Measurements from ENCODE around the gene FNTB.

Gene FNTB

DNA sequence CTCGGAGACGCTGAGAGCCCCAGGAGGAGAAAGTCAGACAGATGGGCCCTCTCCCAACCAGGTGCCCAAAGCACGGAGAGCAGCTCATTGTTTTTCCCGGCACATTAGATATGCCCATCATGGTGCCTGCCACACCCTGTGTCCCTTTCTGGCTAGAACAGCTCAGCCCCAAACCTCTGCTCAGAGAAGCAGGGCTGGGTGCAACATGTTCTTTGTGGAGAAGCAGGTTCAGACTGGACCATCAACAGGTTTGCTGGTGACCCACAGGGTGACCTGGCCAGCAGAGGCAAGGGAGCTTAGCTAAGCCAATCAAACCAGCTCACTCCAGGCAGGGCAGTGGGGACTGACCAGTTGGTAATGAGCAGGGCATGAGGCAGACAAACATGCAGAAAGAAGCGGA lies 28.0 kb upstream of the FNTB start:
- H3K27ac ChIP-seq (ENCODE audit: insufficient read depth in 1 of 2, low read depth in 1 of 2, low read length in 2 of 2, poor library complexity in 1 of 2, severe bottlenecking in 2 of 2), result no peak overlapping the region
- DNase-seq, result no peak
- CTCF ChIA-PET, result interaction anchor here (0.6 to 2.0 kb wide), 5 partner anchors 8 to 67 kb away, joined by 3 to 4 read pairs (median 3); partner anchors contain the start of gene FNTB
- POLR2A ChIA-PET, result interaction anchor here (0.6 kb wide), 1 partner anchor 405 kb away, joined by 3 read pairs; no protein-coding TSS in a partner anchor
- peaks cover 0 to 2% (median under 1%) of the 10 kb centered on the region in 4 experiments for H3K36me3 ChIP-seq (ENCODE audit: control insufficient read depth in 4 of 4, insufficient read depth in 4 of 4, low read length in 3 of 4)
- H3K4me1 ChIP-seq (ENCODE audit: control extremely low read depth in 1 of 4, control insufficient read depth in 4 of 4, insufficient read depth in 4 of 4, low read length in 3 of 4), result peaks cover 0 to 14% (median 4%) of the 10 kb centered on the region in 4 experiments
- no peaks in the 10 kb centered on the region for H3K27me3 ChIP-seq (replicated peaks in 2 of 5; ENCODE audit: control insufficient read depth in 4 of 5, insufficient read depth in 5 of 5, low read length in 4 of 5)
- no peaks in the 10 kb centered on the region for H3K9me3 ChIP-seq (ENCODE audit: control extremely low read depth in 1 of 5, control insufficient read depth in 4 of 5, insufficient read depth in 2 of 5, low read depth in 1 of 5, low read length in 4 of 5)
- no peak overlapping the region for H3K4me3 ChIP-seq (ENCODE audit: control insufficient read depth in 1 of 7, extremely low read depth in 1 of 7, insufficient read depth in 4 of 7, low read depth in 2 of 7, low read length in 6 of 7)
- 98% methylated on average over 4 of the region's 5 CpGs for WGBS (ENCODE audit: insufficient coverage)

GRCh38 chr14:64960762-64961276 lies 25.9 kb upstream of the FNTB start:
- ChIA-PET CTCF (interaction anchor here (0.9 to 2.4 kb wide), 8 partner anchors 9 to 77 kb away, joined by 3 to 6 read pairs (median 4); partner anchors contain the start of gene GPX2), POLR2A (no interaction called here)
- 74% methylated on average over 5 of the region's 5 CpGs for WGBS (ENCODE audit: insufficient coverage)
- no peak for DNase-seq
- H3K9me3 ChIP-seq (ENCODE audit: control extremely low read depth in 1 of 5, control insufficient read depth in 4 of 5, insufficient read depth in 2 of 5, low read depth in 1 of 5, low read length in 4 of 5), result no peaks in the 10 kb centered on the region
- H3K4me3 ChIP-seq (ENCODE audit: control insufficient read depth in 1 of 7, extremely low read depth in 1 of 7, insufficient read depth in 4 of 7, low read depth in 2 of 7, low read length in 6 of 7), result no peak overlapping the region
- no peaks in the 10 kb centered on the region for H3K27me3 ChIP-seq (replicated peaks in 2 of 5; ENCODE audit: control insufficient read depth in 4 of 5, insufficient read depth in 5 of 5, low read length in 4 of 5)
- H3K27ac ChIP-seq (ENCODE audit: insufficient read depth in 1 of 2, low read depth in 1 of 2, low read length in 2 of 2, poor library complexity in 1 of 2, severe bottlenecking in 2 of 2), result no peak overlapping the region
- H3K36me3 ChIP-seq (ENCODE audit: control insufficient read depth in 4 of 4, insufficient read depth in 4 of 4, low read length in 3 of 4), result peaks cover 0 to 2% (median 0%) of the 10 kb centered on the region in 4 experiments
- peaks cover 0 to 14% (median 4%) of the 10 kb centered on the region in 4 experiments for H3K4me1 ChIP-seq (ENCODE audit: control extremely low read depth in 1 of 4, control insufficient read depth in 4 of 4, insufficient read depth in 4 of 4, low read length in 3 of 4)

DNA sequence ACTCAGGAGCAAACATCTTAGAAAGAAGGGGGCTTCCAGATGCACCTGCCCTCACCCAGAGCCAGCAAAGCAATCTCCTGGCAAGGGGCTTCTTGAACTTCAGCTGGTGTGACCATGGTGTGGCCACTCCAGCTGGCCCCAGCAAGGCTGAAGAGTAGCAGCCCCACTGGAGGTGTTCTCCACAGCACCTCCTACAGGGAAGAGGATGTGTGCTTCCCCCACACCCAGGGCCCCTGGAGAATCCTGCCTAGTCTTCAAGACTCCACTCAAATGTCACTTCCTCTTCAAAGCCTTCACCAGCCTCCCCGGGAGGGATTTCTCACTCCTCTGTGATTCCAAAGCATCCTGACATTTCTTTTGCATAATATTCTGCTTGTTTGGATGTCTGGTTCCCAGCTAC lies 23.1 kb upstream of the FNTB start:
- H3K9me3 ChIP-seq (ENCODE audit: control extremely low read depth in 1 of 5, control insufficient read depth in 4 of 5, insufficient read depth in 2 of 5, low read depth in 1 of 5, low read length in 4 of 5), result no peaks in the 10 kb centered on the region
- peaks cover 0 to 19% (median 7%) of the 10 kb centered on the region in 4 experiments for H3K4me1 ChIP-seq (ENCODE audit: control extremely low read depth in 1 of 4, control insufficient read depth in 4 of 4, insufficient read depth in 4 of 4, low read length in 3 of 4)
- no peaks in the 10 kb centered on the region for H3K36me3 ChIP-seq (ENCODE audit: control insufficient read depth in 4 of 4, insufficient read depth in 4 of 4, low read length in 3 of 4)
- no peak overlapping the region for H3K4me3 ChIP-seq (ENCODE audit: control insufficient read depth in 1 of 7, extremely low read depth in 1 of 7, insufficient read depth in 4 of 7, low read depth in 2 of 7, low read length in 6 of 7)
- H3K27me3 ChIP-seq (replicated peaks in 2 of 5; ENCODE audit: control insufficient read depth in 4 of 5, insufficient read depth in 5 of 5, low read length in 4 of 5), result no peaks in the 10 kb centered on the region
- 22% methylated on average over 1 of the region's 1 CpG for WGBS (ENCODE audit: insufficient coverage)
- CTCF ChIA-PET, result interaction anchor here (0.7 to 1.3 kb wide), 3 partner anchors 19 to 421 kb away, joined by 3 to 4 read pairs (median 3); no protein-coding TSS in a partner anchor
- POLR2A ChIA-PET, result no interaction called here
- no peak for DNase-seq
- H3K27ac ChIP-seq (ENCODE audit: insufficient read depth in 1 of 2, low read depth in 1 of 2, low read length in 2 of 2, poor library complexity in 1 of 2, severe bottlenecking in 2 of 2), result no peak overlapping the region

DNA sequence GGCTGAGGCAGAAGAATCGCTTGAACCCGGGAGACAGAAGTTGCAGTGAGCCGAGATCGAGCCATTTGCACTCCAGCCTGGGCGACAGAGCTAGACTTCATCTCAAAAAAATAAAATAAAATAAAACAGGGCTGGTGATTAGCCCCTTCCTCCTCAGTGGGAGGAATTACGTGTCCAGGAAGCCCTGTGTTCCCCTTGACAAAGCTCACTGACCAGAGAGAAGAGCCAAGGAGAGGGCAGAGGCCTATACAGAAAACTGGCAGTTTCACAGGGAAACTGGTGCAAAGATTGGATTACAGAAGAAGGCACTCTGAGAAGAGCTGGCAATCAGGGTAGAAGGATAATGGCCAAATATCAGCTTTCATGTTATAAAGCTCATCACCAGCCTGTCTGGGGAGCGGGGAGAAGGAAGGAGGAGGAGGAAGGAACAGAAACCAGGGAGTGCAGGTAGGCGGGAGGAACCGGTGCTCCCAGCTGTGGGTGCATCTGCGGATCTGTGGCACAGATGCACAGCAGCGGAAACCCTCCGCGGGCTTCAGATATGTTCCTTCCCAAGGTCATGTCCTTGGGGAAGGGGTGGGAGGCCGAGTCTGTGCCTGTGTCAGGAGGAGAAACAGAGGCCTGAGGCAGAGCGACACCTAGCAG lies 21.2 kb upstream of the FNTB start:
- Histone ChIP-seq H3K4me1 (ENCODE audit: control extremely low read depth in 1 of 4, control insufficient read depth in 4 of 4, insufficient read depth in 4 of 4, low read length in 3 of 4) (peaks cover 0 to 24% (median 18%) of the 10 kb centered on the region in 4 experiments), H3K9me3 (ENCODE audit: control extremely low read depth in 1 of 5, control insufficient read depth in 4 of 5, insufficient read depth in 2 of 5, low read depth in 1 of 5, low read length in 4 of 5) (no peaks in the 10 kb centered on the region), H3K36me3 (ENCODE audit: control insufficient read depth in 4 of 4, insufficient read depth in 4 of 4, low read length in 3 of 4) (no peaks in the 10 kb centered on the region), H3K27me3 (replicated peaks in 2 of 5; ENCODE audit: control insufficient read depth in 4 of 5, insufficient read depth in 5 of 5, low read length in 4 of 5) (no peaks in the 10 kb centered on the region), H3K4me3 (ENCODE audit: control insufficient read depth in 1 of 7, extremely low read depth in 1 of 7, insufficient read depth in 4 of 7, low read depth in 2 of 7, low read length in 6 of 7) (no peak overlapping the region), H3K27ac (ENCODE audit: insufficient read depth in 1 of 2, low read depth in 1 of 2, low read length in 2 of 2, poor library complexity in 1 of 2, severe bottlenecking in 2 of 2) (no peak overlapping the region)
- DNase-seq, result no peak
- POLR2A ChIA-PET, result no interaction called here
- CTCF ChIA-PET, result interaction anchor here (1.1 to 1.4 kb wide), 2 partner anchors 16 to 82 kb away, joined by 3 to 5 read pairs; no protein-coding TSS in a partner anchor
- WGBS (ENCODE audit: insufficient coverage), result 97% methylated on average over 8 of the region's 15 CpGs

- 80% methylated on average over 1 of the region's 2 CpGs for WGBS (ENCODE audit: insufficient coverage)
- POLR2A ChIA-PET, result no interaction called here
- DNase-seq, result no peak
These were observed 19.7 kb upstream of the FNTB start for GRCh38 chr14:64966976-64967375.

GRCh38 chr14:64968167-64968566 lies 18.5 kb upstream of the FNTB start:
- no peak for DNase-seq
- Histone ChIP-seq H3K27me3 (replicated peaks in 2 of 5; ENCODE audit: control insufficient read depth in 4 of 5, insufficient read depth in 5 of 5, low read length in 4 of 5) (peaks cover 0 to 9% (median 0%) of the 10 kb centered on the region in 5 experiments), H3K27ac (ENCODE audit: insufficient read depth in 1 of 2, low read depth in 1 of 2, low read length in 2 of 2, poor library complexity in 1 of 2, severe bottlenecking in 2 of 2) (no peak overlapping the region), H3K9me3 (ENCODE audit: control extremely low read depth in 1 of 5, control insufficient read depth in 4 of 5, insufficient read depth in 2 of 5, low read depth in 1 of 5, low read length in 4 of 5) (no peaks in the 10 kb centered on the region), H3K4me3 (ENCODE audit: control insufficient read depth in 1 of 7, extremely low read depth in 1 of 7, insufficient read depth in 4 of 7, low read depth in 2 of 7, low read length in 6 of 7) (no peak overlapping the region), H3K36me3 (ENCODE audit: control insufficient read depth in 4 of 4, insufficient read depth in 4 of 4, low read length in 3 of 4) (no peaks in the 10 kb centered on the region), H3K4me1 (ENCODE audit: control extremely low read depth in 1 of 4, control insufficient read depth in 4 of 4, insufficient read depth in 4 of 4, low read length in 3 of 4) (peaks cover 0 to 35% (median 27%) of the 10 kb centered on the region in 4 experiments)
- WGBS (ENCODE audit: insufficient coverage), result 94% methylated on average over 6 of the region's 7 CpGs
- CTCF ChIA-PET, result interaction anchor here (0.9 to 3.0 kb wide), 3 partner anchors 14 to 24 kb away, joined by 3 to 16 read pairs (median 3); no protein-coding TSS in a partner anchor
- POLR2A ChIA-PET, result no interaction called here

More at GRCh38 chr14:64966976-64967375, 19.7 kb upstream of the FNTB start:
- H3K27ac ChIP-seq (ENCODE audit: insufficient read depth in 1 of 2, low read depth in 1 of 2, low read length in 2 of 2, poor library complexity in 1 of 2, severe bottlenecking in 2 of 2), result no peak overlapping the region
- H3K27me3 ChIP-seq (replicated peaks in 2 of 5; ENCODE audit: control insufficient read depth in 4 of 5, insufficient read depth in 5 of 5, low read length in 4 of 5), result peaks cover 0 to 6% (median 0%) of the 10 kb centered on the region in 5 experiments
- peaks cover 0 to 30% (median 25%) of the 10 kb centered on the region in 4 experiments for H3K4me1 ChIP-seq (ENCODE audit: control extremely low read depth in 1 of 4, control insufficient read depth in 4 of 4, insufficient read depth in 4 of 4, low read length in 3 of 4)
- H3K9me3 ChIP-seq (ENCODE audit: control extremely low read depth in 1 of 5, control insufficient read depth in 4 of 5, insufficient read depth in 2 of 5, low read depth in 1 of 5, low read length in 4 of 5), result no peaks in the 10 kb centered on the region
- H3K4me3 ChIP-seq (ENCODE audit: control insufficient read depth in 1 of 7, extremely low read depth in 1 of 7, insufficient read depth in 4 of 7, low read depth in 2 of 7, low read length in 6 of 7), result no peak overlapping the region
- CTCF ChIA-PET, result interaction anchor here (1.4 kb wide), 1 partner anchor 14 kb away, joined by 5 read pairs; no protein-coding TSS in a partner anchor
- H3K36me3 ChIP-seq (ENCODE audit: control insufficient read depth in 4 of 4, insufficient read depth in 4 of 4, low read length in 3 of 4), result no peaks in the 10 kb centered on the region

DNA sequence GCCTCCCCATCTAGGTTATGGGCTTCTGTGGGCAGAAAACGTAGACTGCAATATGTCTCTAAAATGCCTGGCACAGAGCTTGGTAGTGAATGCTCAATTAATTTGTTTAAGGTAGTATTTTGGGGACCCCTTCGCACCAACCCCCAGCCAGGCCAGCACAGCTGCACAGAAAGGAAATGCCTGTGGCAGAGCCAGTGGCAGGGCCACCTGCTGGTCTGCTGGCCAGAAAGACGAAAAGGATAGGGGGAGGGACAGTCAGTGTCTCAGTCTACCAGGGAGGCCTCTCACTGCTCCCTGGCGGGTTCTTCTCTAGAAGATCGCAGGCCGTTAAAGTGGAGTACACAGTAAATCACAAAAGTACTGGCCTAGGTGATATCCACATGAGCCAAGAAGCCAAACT lies 18.0 kb upstream of the FNTB start:
- no peak for DNase-seq
- Histone ChIP-seq H3K9me3 (ENCODE audit: control extremely low read depth in 1 of 5, control insufficient read depth in 4 of 5, insufficient read depth in 2 of 5, low read depth in 1 of 5, low read length in 4 of 5) (no peaks in the 10 kb centered on the region), H3K4me3 (ENCODE audit: control insufficient read depth in 1 of 7, extremely low read depth in 1 of 7, insufficient read depth in 4 of 7, low read depth in 2 of 7, low read length in 6 of 7) (no peak overlapping the region), H3K27me3 (replicated peaks in 2 of 5; ENCODE audit: control insufficient read depth in 4 of 5, insufficient read depth in 5 of 5, low read length in 4 of 5) (peaks cover 0 to 9% (median 0%) of the 10 kb centered on the region in 5 experiments), H3K4me1 (ENCODE audit: control extremely low read depth in 1 of 4, control insufficient read depth in 4 of 4, insufficient read depth in 4 of 4, low read length in 3 of 4) (peaks cover 0 to 35% (median 27%) of the 10 kb centered on the region in 4 experiments), H3K27ac (ENCODE audit: insufficient read depth in 1 of 2, low read depth in 1 of 2, low read length in 2 of 2, poor library complexity in 1 of 2, severe bottlenecking in 2 of 2) (no peak overlapping the region), H3K36me3 (ENCODE audit: control insufficient read depth in 4 of 4, insufficient read depth in 4 of 4, low read length in 3 of 4) (no peaks in the 10 kb centered on the region)
- 69% methylated on average over 6 of the region's 6 CpGs for WGBS (ENCODE audit: insufficient coverage)
- POLR2A ChIA-PET, result no interaction called here
- CTCF ChIA-PET, result interaction anchor here (0.9 to 3.0 kb wide), 3 partner anchors 13 to 24 kb away, joined by 3 to 16 read pairs (median 3); no protein-coding TSS in a partner anchor

Data from common myeloid progenitor, CD34-positive (primary cell).